ENCODE results near the gene POLR1B. TPM values are rescaled to one million over a fixed set of nuclear protein-coding genes. Genes with fewer than 3 reads are reported as not detected.
"Not testable (repeated sequence)": the region's sequence is repeated elsewhere in the genome, so short reads cannot be mapped to it uniquely, and the experiment has no call there.

Gene POLR1B
- total RNA-seq, 4 donors from 2014 or later, result 13.5 to 39.0 (median 14.6) TPM

DNA sequence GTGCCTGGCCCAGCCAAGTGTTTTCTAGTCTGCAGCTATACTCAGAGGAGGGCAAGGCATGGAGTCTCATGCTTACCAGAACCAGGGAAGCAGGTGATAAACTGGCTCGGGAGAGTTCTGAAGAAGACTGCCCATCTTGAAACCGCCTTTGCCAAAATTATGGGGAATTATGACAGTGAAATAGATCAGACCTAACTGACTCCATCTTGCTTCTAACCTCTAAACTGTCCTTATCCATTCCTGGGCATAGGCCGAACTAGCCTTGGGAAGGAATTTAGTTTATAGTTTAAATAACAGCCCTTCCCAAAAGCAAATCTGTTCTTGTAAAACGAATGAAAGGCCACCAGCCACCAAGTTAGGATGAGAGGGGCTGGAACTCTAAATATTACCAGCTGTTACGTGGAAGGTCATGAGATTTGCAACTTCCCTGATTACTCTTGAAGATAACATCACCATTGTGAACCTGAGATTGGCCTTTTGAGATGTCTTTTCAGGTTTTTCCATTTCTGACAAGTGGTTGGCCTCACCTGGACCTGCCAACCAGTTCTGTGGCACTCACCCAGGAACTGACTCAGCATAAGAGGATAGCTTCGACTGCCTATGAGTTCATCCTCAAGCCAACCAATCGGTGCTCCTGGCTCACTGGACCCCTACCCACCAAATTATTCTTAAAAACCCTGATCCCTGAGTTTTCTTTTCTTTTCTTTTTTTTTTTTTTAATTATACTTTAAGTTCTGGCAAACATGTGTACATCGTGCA lies 65.6 kb downstream of the POLR1B start:
- no peak for DNase-seq (ENCODE audit: low spot score)
- no peak for ATAC-seq (ENCODE audit: low FRiP score)
- TF ChIP-seq, protein P1, sequence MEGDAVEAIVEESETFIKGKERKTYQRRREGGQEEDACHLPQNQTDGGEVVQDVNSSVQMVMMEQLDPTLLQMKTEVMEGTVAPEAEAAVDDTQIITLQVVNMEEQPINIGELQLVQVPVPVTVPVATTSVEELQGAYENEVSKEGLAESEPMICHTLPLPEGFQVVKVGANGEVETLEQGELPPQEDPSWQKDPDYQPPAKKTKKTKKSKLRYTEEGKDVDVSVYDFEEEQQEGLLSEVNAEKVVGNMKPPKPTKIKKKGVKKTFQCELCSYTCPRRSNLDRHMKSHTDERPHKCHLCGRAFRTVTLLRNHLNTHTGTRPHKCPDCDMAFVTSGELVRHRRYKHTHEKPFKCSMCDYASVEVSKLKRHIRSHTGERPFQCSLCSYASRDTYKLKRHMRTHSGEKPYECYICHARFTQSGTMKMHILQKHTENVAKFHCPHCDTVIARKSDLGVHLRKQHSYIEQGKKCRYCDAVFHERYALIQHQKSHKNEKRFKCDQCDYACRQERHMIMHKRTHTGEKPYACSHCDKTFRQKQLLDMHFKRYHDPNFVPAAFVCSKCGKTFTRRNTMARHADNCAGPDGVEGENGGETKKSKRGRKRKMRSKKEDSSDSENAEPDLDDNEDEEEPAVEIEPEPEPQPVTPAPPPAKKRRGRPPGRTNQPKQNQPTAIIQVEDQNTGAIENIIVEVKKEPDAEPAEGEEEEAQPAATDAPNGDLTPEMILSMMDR (IDR thresholded peaks at IDR 0.05), result no peak

DNA sequence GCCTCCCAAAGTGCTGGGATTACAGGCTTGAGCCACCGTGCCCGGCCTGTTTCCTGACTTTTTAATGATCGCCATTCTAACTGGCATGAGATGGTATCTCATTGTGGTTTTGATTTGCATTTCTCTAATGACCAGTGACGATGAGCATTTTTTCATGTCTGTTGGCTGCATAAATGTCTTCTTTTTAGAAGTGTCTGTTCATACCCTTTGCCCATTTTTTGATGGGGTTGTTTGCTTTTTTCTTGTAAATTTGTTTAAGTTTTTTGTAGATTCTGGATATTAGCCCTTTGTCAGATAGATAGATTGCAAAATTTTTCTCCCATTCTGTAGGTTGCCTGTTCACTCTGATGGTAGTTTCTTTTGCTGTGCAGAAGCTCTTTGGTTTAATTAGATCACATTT lies 67.1 kb downstream of the POLR1B start:
- ATAC-seq (ENCODE audit: low FRiP score); DNase-seq (ENCODE audit: low spot score): not testable (repeated sequence)

DNA sequence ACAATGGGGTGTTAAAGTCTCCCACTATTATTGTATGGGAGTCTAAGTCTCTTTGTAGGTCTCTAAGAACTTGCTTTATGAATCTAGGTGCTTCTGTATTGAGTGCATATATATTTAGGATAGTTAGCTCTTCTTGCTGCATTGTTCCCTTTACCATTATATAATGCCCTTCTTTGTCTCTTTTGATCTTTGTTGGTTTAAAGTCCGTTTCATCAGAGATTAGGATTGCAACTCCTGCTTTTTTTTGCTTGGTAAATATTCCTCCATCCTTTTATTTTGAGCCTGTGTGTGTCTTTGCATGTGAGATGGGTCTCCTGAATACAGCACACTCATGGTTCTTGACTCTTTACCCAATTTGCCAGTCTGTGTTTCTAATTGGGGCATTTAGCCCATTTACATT lies 70.0 kb downstream of the POLR1B start:
- ATAC-seq (ENCODE audit: low FRiP score); DNase-seq (ENCODE audit: low spot score): not testable (repeated sequence)

DNA sequence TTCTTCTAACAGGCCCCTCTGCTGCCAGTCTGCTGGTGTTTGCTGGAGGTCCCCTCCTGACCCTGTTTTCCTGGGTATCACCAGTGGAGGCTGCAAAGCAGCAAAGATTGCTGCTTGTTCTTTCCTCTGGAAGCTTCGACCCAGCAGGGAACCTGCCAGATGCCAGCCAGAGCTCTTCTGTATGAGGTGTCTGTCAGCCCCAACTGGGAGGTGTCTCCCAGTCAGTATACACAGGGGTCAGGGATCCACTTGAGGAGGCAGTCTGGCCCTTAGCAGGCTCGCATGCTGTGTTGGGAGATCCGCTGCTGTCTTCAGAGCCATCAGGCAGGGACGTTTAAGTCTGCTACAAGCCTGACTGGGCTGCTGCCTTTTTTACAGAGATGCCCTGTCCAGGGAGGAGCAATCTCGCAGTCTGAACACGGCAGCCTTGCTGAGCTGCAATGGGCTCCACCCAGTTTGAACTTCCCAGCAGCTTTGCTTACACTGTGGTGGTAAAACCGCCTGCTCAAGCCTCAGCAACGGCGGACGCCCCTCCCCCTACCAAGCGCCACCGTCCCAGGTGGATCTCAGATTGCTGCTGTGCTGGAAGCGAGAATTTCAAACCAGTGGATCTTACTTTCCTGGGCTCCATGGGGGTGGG lies 72.1 kb downstream of the POLR1B start:
- TF ChIP-seq, protein P1 (IDR thresholded peaks at IDR 0.05), result no peak
- ATAC-seq (ENCODE audit: low FRiP score) (no peak), DNase-seq (ENCODE audit: low spot score) (no peak)

DNA sequence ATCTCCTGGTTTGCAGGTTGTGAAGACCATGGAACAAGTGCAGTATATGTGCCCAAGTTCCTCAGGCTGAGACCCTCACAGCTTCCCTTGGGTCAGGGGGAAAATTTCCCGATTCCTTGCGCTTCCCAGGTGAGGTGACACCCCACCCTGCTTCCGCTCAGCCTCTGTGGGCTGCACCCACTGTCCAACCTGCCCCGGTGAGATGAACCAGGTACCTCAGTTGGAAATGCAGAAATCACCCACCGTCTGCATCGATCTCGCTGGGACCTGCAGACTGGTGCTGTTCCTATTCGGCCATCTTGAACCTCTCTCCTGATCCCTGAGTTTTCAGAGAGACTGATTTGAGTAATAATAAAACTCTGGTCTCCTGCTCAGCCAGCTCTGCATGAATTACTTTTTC lies 72.8 kb downstream of the POLR1B start:
- ATAC-seq (ENCODE audit: low FRiP score), result no peak
- DNase-seq (ENCODE audit: low spot score), result no peak

DNA sequence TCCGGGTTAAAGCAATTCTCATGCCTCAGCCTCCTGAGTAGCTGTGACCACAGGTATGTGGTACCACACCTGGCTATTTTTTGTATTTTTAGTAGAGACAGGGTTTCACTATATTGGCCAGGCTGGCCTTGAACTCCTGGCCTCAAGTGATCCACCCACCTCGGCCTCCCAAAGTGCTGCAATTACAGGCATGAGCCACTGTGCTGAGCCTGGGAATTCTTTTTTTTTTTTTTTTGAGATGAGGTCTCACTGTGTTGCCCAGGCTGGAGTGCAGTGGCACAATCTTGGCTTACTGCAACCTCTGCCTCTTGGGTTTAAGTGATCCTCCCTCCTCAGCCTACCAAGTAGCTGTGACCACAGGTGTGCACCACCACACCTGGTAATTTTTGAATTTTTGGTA lies 73.5 kb downstream of the POLR1B start:
- not testable (repeated sequence) for ATAC-seq (ENCODE audit: low FRiP score); DNase-seq (ENCODE audit: low spot score)

More for the DNA sequence above, 72.8 kb downstream of the POLR1B start:
- TF ChIP-seq, protein P1 (IDR thresholded peaks at IDR 0.05), result no peak

DNA sequence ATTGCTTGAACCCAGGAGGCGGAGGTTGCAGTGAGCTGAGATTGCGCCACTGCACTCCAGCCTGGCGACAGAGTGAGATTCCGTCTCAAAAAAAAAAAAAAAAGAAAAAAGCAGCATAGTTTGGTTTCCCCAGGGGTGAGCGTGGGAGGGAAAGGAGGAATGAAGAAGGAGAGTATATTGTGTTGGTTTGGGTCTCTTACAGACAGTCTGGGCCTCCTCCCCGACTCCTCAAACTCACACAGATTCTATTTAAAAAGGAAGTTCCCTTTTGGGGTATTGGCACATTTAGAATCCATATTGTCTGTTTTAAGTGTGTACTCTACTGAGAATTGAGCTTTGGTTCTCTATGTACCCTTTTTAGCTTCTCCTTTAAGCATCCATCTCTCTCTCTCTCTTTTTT lies 76.1 kb downstream of the POLR1B start:
- TF ChIP-seq, protein P1 (IDR thresholded peaks at IDR 0.05), result no peak
- ATAC-seq (ENCODE audit: low FRiP score) (no peak), DNase-seq (ENCODE audit: low spot score) (no peak)

DNA sequence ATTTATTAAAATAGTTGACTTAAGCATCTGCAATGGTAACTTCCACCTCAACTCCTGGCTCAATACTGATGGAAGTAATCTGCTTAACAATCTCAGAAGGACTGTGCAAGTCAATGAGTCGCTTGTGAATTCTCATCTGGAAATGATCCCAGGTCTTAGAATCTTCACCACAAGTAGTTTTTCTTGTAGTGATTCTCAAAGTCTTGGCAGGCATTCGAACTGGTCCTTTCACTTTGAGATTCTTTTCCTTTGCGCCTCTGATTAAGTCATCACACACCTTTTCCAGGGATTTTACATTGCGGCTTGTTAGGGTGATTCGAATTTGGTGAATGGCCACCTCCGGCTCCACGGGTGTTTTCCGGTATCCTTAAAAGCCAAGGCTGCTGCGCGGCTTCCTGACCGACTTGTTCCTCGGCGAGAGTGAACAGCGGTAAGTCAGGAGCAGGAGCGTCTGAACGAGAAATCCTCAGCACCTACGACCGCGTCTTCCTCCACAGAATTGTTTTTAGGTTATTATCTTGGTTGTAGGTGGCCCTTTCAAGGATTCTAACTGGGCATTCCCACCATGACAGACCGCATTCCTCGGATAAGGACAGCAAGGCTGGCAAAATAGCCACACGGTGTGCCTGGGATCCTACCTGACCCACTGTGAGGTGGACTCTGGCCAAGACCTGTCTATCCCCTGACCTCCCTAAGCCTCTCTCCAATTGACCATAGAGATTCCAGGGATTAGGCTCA lies 79.7 kb downstream of the POLR1B start:
- peak; percentile 8 for ATAC-seq (ENCODE audit: low FRiP score)

More for the DNA sequence above, 79.7 kb downstream of the POLR1B start:
- TF ChIP-seq, protein P1 (IDR thresholded peaks at IDR 0.05), result no peak
- DNase-seq (ENCODE audit: low spot score), result no peak

Measured in omental fat pad (tissue), 4 donors.